GM06990 (cell line): ENCODE data around the gene KLHL40.

Source experiments
- DNase-seq: peaks from one replicate; pipeline ENCODE4 v3.0.0-alpha.2; 2011; ENCODE audit not compliant: insufficient read length; ENCODE audit errors: extremely low read depth
- H3K27me3 ChIP-seq: replicated peaks from 2 replicates; pipeline ENCODE4 v1.6.0; 2011; ENCODE audit warnings: low read length; ENCODE audit not compliant: control insufficient read depth, insufficient read depth
- H3K36me3 ChIP-seq: 2 replicates; pipeline ENCODE4 v1.5.1; 2011; ENCODE audit warnings: low read length; ENCODE audit not compliant: control insufficient read depth, insufficient read depth
- H3K4me3 ChIP-seq: replicated peaks from 2 replicates; pipeline ENCODE4 v1.5.1; 2011; ENCODE audit warnings: low read depth, mild to moderate bottlenecking, control low read depth, low read length
- CTCF ChIP-seq: IDR thresholded peaks from 2 replicates; pipeline ENCODE4 v1.5.1; 2011; ENCODE audit warnings: low read length, control low read depth, mild to moderate bottlenecking, inconsistent platforms; ENCODE audit not compliant: insufficient read depth, poor library complexity, severe bottlenecking

Gene KLHL40

GRCh38 chr3:42640771-42641370 is 44.5 kb upstream of the KLHL40 start:
- Histone ChIP-seq H3K36me3 (peaks cover 20% of the 10 kb centered on the region), H3K4me3 (no peak overlapping the region), H3K27me3 (no peaks in the 10 kb centered on the region)
- TF ChIP-seq CTCF, result no peak
- no peak for DNase-seq

GRCh38 chr3:42647821-42648459 is 37.4 kb upstream of the KLHL40 start:
- TF ChIP-seq CTCF, result no peak
- Histone ChIP-seq H3K27me3 (no peaks in the 10 kb centered on the region), H3K36me3 (peaks cover 10% of the 10 kb centered on the region), H3K4me3 (no peak overlapping the region)
- no peak for DNase-seq

GRCh38 chr3:42649006-42649405 is 36.3 kb upstream of the KLHL40 start:
- H3K36me3 ChIP-seq, result peaks cover 8% of the 10 kb centered on the region
- H3K27me3 ChIP-seq, result no peaks in the 10 kb centered on the region
- TF ChIP-seq CTCF, result no peak
- no peak overlapping the region for H3K4me3 ChIP-seq
- no peak for DNase-seq

GRCh38 chr3:42649783-42650182 is 35.6 kb upstream of the KLHL40 start:
- peaks cover 4% of the 10 kb centered on the region for H3K36me3 ChIP-seq

GRCh38 chr3:42651248-42652091 is 33.9 kb upstream of the KLHL40 start:
- H3K4me3 ChIP-seq, result no peak overlapping the region
- no peak for TF ChIP-seq CTCF
- peaks cover 4% of the 10 kb centered on the region for H3K36me3 ChIP-seq
- no peaks in the 10 kb centered on the region for H3K27me3 ChIP-seq
- no peak for DNase-seq

More at GRCh38 chr3:42649783-42650182, 35.6 kb upstream of the KLHL40 start:
- no peak for DNase-seq
- TF ChIP-seq CTCF, result no peak
- Histone ChIP-seq H3K27me3 (no peaks in the 10 kb centered on the region), H3K4me3 (no peak overlapping the region)
